Neural crest cell (in vitro differentiated cells): Measurements from ENCODE around the gene CDH1. TPM values are rescaled to one million over a fixed set of nuclear protein-coding genes. Genes with fewer than 3 reads are reported as not detected.

Experiments
- DNase-seq: peaks from one replicate; pipeline ENCODE4 v3.0.0; 2021; ENCODE audit warnings: low read depth, mixed read lengths, low spot score
- H3K27ac Mint-ChIP-seq: one replicate; pipeline ENCODE4 v1.8.0; 2021; ENCODE audit warnings: mild to moderate bottlenecking, mixed read lengths; ENCODE audit not compliant: unreplicated experiment
- H3K27me3 Mint-ChIP-seq: 2 replicates; pipeline ENCODE4 v1.8.0; 2021; ENCODE audit warnings: low read depth, mild to moderate bottlenecking, mixed read lengths
- H3K36me3 Mint-ChIP-seq: 2 replicates; pipeline ENCODE4 v1.8.0; 2021; ENCODE audit warnings: low read depth, mild to moderate bottlenecking, mixed read lengths
- H3K4me1 Mint-ChIP-seq: 2 replicates; pipeline ENCODE4 v1.8.0; 2021; ENCODE audit warnings: mixed read lengths
- H3K4me3 Mint-ChIP-seq: one replicate; pipeline ENCODE4 v1.8.0; 2021; ENCODE audit warnings: mild to moderate bottlenecking, mixed read lengths
- H3K9me3 Mint-ChIP-seq: 2 replicates; pipeline ENCODE4 v1.8.0; 2021; ENCODE audit warnings: mixed read lengths
- CTCF ChIP-seq: fragments of 200-600 bp; sonication (generic); conservative IDR thresholded peaks from 2 replicates; pipeline ENCODE4 v1.5.0; 2021; ENCODE audit warnings: antibody characterized with exemption, mild to moderate bottlenecking
- total RNA-seq: library from RNA; stranded (reverse); gene quantifications from 2 replicates; pipeline ENCODE4 v1.2.1, GENCODE V29; 2021

CDH1 gene
- total RNA-seq, 1 donor from 2014 or later: 1.1 TPM

GRCh38 chr16:68792465-68793324, 55.6 kb downstream of the CDH1 start:
- H3K9me3 Mint-ChIP-seq: no peaks in the 10 kb centered on the region
- H3K36me3 Mint-ChIP-seq: no peaks in the 10 kb centered on the region
- no peaks in the 10 kb centered on the region for H3K27me3 Mint-ChIP-seq
- H3K4me1 Mint-ChIP-seq: peaks cover 14% of the 10 kb centered on the region
- TF ChIP-seq CTCF: no peak
- no peak for DNase-seq
- H3K4me3 Mint-ChIP-seq: no peak overlapping the region
- no peak overlapping the region for H3K27ac Mint-ChIP-seq

GRCh38 chr16:68793401-68793857, 56.3 kb downstream of the CDH1 start:
- Mint-ChIP-seq H3K4me1 (peaks cover 14% of the 10 kb centered on the region), H3K4me3 (no peak overlapping the region), H3K27me3 (no peaks in the 10 kb centered on the region), H3K9me3 (no peaks in the 10 kb centered on the region), H3K27ac (no peak overlapping the region), H3K36me3 (no peaks in the 10 kb centered on the region)
- no peak for DNase-seq
- no peak for TF ChIP-seq CTCF

- DNase-seq: no peak
- no peak overlapping the region for H3K4me3 Mint-ChIP-seq
- no peaks in the 10 kb centered on the region for H3K27me3 Mint-ChIP-seq
- no peak overlapping the region for H3K27ac Mint-ChIP-seq
- no peaks in the 10 kb centered on the region for H3K36me3 Mint-ChIP-seq
- H3K4me1 Mint-ChIP-seq: no peaks in the 10 kb centered on the region
- H3K9me3 Mint-ChIP-seq: no peaks in the 10 kb centered on the region
- no peak for TF ChIP-seq CTCF
Observed at GRCh38 chr16:68798398-68798797, 61.3 kb downstream of the CDH1 start.

GRCh38 chr16:68800257-68800875, 63.3 kb downstream of the CDH1 start:
- peak; percentile 60 for DNase-seq
- Mint-ChIP-seq H3K4me3 (no peak overlapping the region), H3K27me3 (no peaks in the 10 kb centered on the region), H3K27ac (no peak overlapping the region), H3K4me1 (no peaks in the 10 kb centered on the region), H3K9me3 (no peaks in the 10 kb centered on the region), H3K36me3 (no peaks in the 10 kb centered on the region)
- TF ChIP-seq CTCF: peak; percentile 82

GRCh38 chr16:68802190-68802589, 65.1 kb downstream of the CDH1 start:
- no peak for DNase-seq
- Mint-ChIP-seq H3K9me3 (no peaks in the 10 kb centered on the region), H3K27me3 (no peaks in the 10 kb centered on the region), H3K27ac (no peak overlapping the region), H3K36me3 (no peaks in the 10 kb centered on the region), H3K4me1 (no peaks in the 10 kb centered on the region), H3K4me3 (no peak overlapping the region)
- no peak for TF ChIP-seq CTCF
